Heart left ventricle (tissue), 16 donors: ENCODE results near the gene TARBP2. TPM values are rescaled to one million over a fixed set of nuclear protein-coding genes. Genes with fewer than 3 reads are reported as not detected.

Experiments
- ATAC-seq, 4 donors: fragments of 200-7000 bp; cut with Tn5 transposase; one replicate each; pipeline ENCODE4 v1.9.1; 2020 to 2022; ENCODE audit warnings: moderate library complexity in 4 of 4, mild to moderate bottlenecking in 3 of 4, moderate number of reproducible peaks in 1 of 4
- DNase-seq, 5 donors: peaks; one replicate each; pipeline ENCODE4 v3.0.0-alpha.2; 2020
- H3K27ac ChIP-seq, 12 donors: fragments of 200-600 bp; sonication (generic) in 4 of 12; one replicate each; pipeline versions ENCODE4 v1.5.0 to v1.8.0; 2016 to 2022; ENCODE audit warnings: mild to moderate bottlenecking in 2 of 12
- H3K27me3 ChIP-seq, 9 donors: fragments of 200-600 bp; sonication (generic) in 2 of 9; one replicate each; pipeline versions ENCODE4 v1.5.1 to v1.8.0; 2016 to 2022; ENCODE audit warnings: mild to moderate bottlenecking in 3 of 9
- H3K36me3 ChIP-seq, 9 donors: fragments of 200-600 bp; sonication (generic) in 2 of 9; one replicate each; pipeline versions ENCODE4 v1.5.0 to v1.8.0; 2018 to 2022; ENCODE audit warnings: mild to moderate bottlenecking in 2 of 9
- H3K4me1 ChIP-seq, 12 donors: fragments of 200-600 bp; sonication (generic) in 4 of 12; one replicate each; pipeline versions ENCODE4 v1.5.0 to v1.8.0; 2016 to 2022; ENCODE audit warnings: mild to moderate bottlenecking in 3 of 12
- H3K4me3 ChIP-seq, 12 donors: fragments of 200-600 bp; sonication (generic) in 4 of 12; one replicate each; pipeline versions ENCODE4 v1.5.0 to v1.8.0; 2017 to 2022; ENCODE audit warnings: mild to moderate bottlenecking in 9 of 12, moderate library complexity in 4 of 12
- H3K9me3 ChIP-seq, 12 donors: fragments of 200-600 bp; sonication (generic) in 4 of 12; one replicate each; pipeline versions ENCODE4 v1.5.0 to v1.8.0; 2016 to 2022; ENCODE audit warnings: mild to moderate bottlenecking in 1 of 12
- CTCF ChIP-seq, 12 donors: fragments of 200-600 bp; sonication (generic) in 4 of 12; IDR thresholded peaks; one replicate each; pipeline versions ENCODE4 v1.5.0 to v1.8.0; 2018 to 2022; ENCODE audit warnings: antibody characterized with exemption in 12 of 12, mild to moderate bottlenecking in 5 of 12
- POLR2A ChIP-seq, 2 donors: fragments of 450-650 bp; IDR thresholded peaks; one replicate each; pipeline ENCODE4 v1.6.1; 2017; ENCODE audit warnings: antibody characterized with exemption in 2 of 2, mild to moderate bottlenecking in 2 of 2, moderate library complexity in 2 of 2
- WGBS, 4 donors: extraction: QIAGEN DNeasy Blood & Tissue Kit in 2 of 4; methylation state at CpG; one replicate each; pipeline versions ENCODE4 v1.1.5 to v1.1.7; 2013 to 2018; 5-methylcytosine and 5-hydroxymethylcytosine counted together
- intact Hi-C, 10 donors: fragments of 100-400 bp; cut with DNase I; formaldehyde crosslinking; loops; one replicate each; pipeline versions ENCODE4 v1.11.1 to v1.14.2; 2022
- polyA plus RNA-seq, 2 donors: library from polyadenylated mRNA; stranded (reverse); fragments of 200-250 nt; gene quantifications; one replicate each; pipeline ENCODE4 v1.2.3, GENCODE V29; 2013
- total RNA-seq, 9 donors: library from RNA; depleted of rRNA in 2 of 9; stranded (reverse); fragments of >200 nt in 2 of 9; fragmentation: NEBNext Ultra II Directional in 3 of 9; extraction: Animal tissue kit (Norgen Biotek cat#: 25700) in 3 of 9; gene quantifications; one replicate each; pipeline versions ENCODE4 v1.1.0 to v1.2.4, GENCODE V29; 2016 to 2023
- donor health status: ischemic (EF 13 %, LVEDD 7.1; RV severe dilation, severe dysfunction).
- donor health status: healthy with polysubstance abuse.
- donor health status: DM: no; HTN: yes; CAD: no.
- donor health status: DM: no; HTN: no; CAD: no.
- donor health status: ischemic (EF 25% LVEDD 6.9; RV normal size, moderate dysfunction).
- donor health status: ischemic (EF 25% LVEDD 5.7; RV mildly dilated, moderate dysfunction).
- donor health status: healthy.
- donor health status: DM: yes; HTN: yes; CAD: no.
- donor health status: ischemic (EF 35%, LVEDD 5.7; RV mildly dilated, moderate dysfunction).
- donor health status: nonischemic (EF 11% LVEDD 7.7; RV severe dilation, severe dysfunction).
- donor health status: DM: yes; HTN: yes; CAD: no.
- donor health status: PGD.
- donor health status: ischemic (EF 29% LVEDD 5.4; RV normal size, mild dysfunction).
- donor health status: nonischemic (EF 23%, LVEDD 6.1; RV moderate dilation, normal function).

The TARBP2 gene
- total and polyA plus RNA-seq, 11 donors, result 7.8 to 23.5 (median 11.9) TPM

GRCh38 chr12:53499266-53500141 lies 1.6 kb upstream of the TARBP2 start, which contains the start of gene MAP3K12:
MAP3K12 (minus strand) TSS chr12:53499458; CDS start chr12:53487391, 12,067 bp downstream.
- ATAC-seq, result peak in 3 of 4 donors; percentile 3 to 10 (median 4)
- DNase-seq, result peak; percentile 69 to 82 (median 77)
- Histone ChIP-seq H3K36me3 (peaks cover 0 to 8% (median 2%) of the 10 kb centered on the region in 9 donors), H3K27ac (peak within 1 kb of the TSS; percentile 90 to 100 (median 97)), H3K9me3 (no peaks in the 10 kb centered on the region), H3K4me1 (peaks cover 5 to 67% (median 37%) of the 10 kb centered on the region in 12 donors), H3K27me3 (no peaks in the 10 kb centered on the region), H3K4me3 (peak within 1 kb of the TSS; percentile 36 to 98 (median 76))
- no peak for TF ChIP-seq POLR2A (IDR thresholded peaks at IDR 0.05)
- TF ChIP-seq CTCF (IDR thresholded peaks at IDR 0.05), result peak in 1 of 12 donors; percentile 6
- intact Hi-C loops, result loop anchor here in 9 of 10 donors (2.0 to 10.0 kb wide), 11 partner anchors 37 to 287 kb away; partner anchors contain the start of genes AAAS (in 6 of the 9), PCBP2 (in 4 of the 9) and PRR13 (in 1 of the 9)
- WGBS, 4 donors, result 1 to 2% (median 2%) methylated on average over 38 to 51 of the region's 51 CpGs

GRCh38 chr12:53500142-53500775 lies 824 bp upstream of the TARBP2 start:
- DNase-seq (peak in 2 of 5 donors; percentile 69 to 73), ATAC-seq (no peak)
- TF ChIP-seq CTCF (IDR thresholded peaks at IDR 0.05), result no peak
- TF ChIP-seq POLR2A (IDR thresholded peaks at IDR 0.05), result peak; percentile 92 to 94
- Histone ChIP-seq H3K4me1 (peaks cover 5 to 67% (median 37%) of the 10 kb centered on the region in 12 donors), H3K9me3 (no peaks in the 10 kb centered on the region), H3K4me3 (peak overlapping the region; percentile 36 to 98 (median 76)), H3K27me3 (no peaks in the 10 kb centered on the region), H3K27ac (peak overlapping the region; percentile 90 to 100 (median 97)), H3K36me3 (peaks cover 0 to 15% (median 10%) of the 10 kb centered on the region in 9 donors)
- 2 to 3% (median 3%) methylated on average over 9 to 17 of the region's 17 CpGs for WGBS, 4 donors
- intact Hi-C loops, result loop anchor here in 9 of 10 donors (2.0 to 10.0 kb wide), 9 partner anchors 47 to 288 kb away; partner anchors contain the start of genes AAAS (in 6 of the 9), PCBP2 (in 4 of the 9) and PRR13 (in 1 of the 9)

GRCh38 chr12:53501615-53502181 lies 615 bp downstream of the TARBP2 start:
- ATAC-seq (no peak), DNase-seq (no peak)
- H3K9me3 ChIP-seq, result no peaks in the 10 kb centered on the region
- intact Hi-C loops, result loop anchor here in 9 of 10 donors (2.0 to 10.0 kb wide), 9 partner anchors 49 to 289 kb away; partner anchors contain the start of genes AAAS (in 6 of the 9), PCBP2 (in 4 of the 9) and PRR13 (in 1 of the 9)
- no peaks in the 10 kb centered on the region for H3K27me3 ChIP-seq
- H3K4me1 ChIP-seq, result peaks cover 5 to 55% (median 33%) of the 10 kb centered on the region in 12 donors
- H3K27ac ChIP-seq, result peak overlapping the region; percentile 90 to 100 (median 97)
- peak overlapping the region; percentile 37 to 98 (median 77) for H3K4me3 ChIP-seq
- TF ChIP-seq CTCF (IDR thresholded peaks at IDR 0.05), result no peak
- TF ChIP-seq POLR2A (IDR thresholded peaks at IDR 0.05), result no peak
- WGBS, 4 donors, result 43 to 71% (median 59%) methylated on average over 4 to 10 of the region's 10 CpGs
- peaks cover 0 to 29% (median 24%) of the 10 kb centered on the region in 9 donors for H3K36me3 ChIP-seq
